SH-SY5Y (cell line): ENCODE results near the gene ARHGAP11A.

Source experiments
- GATA2 ChIP-seq: IDR thresholded peaks from 2 replicates; pipeline ENCODE4 v1.6.1; 2011; ENCODE audit warnings: mild to moderate bottlenecking, low read depth, low read length
- GATA3 ChIP-seq: IDR thresholded peaks from 2 replicates; pipeline ENCODE4 v1.6.1; 2011; ENCODE audit warnings: low read depth, mild to moderate bottlenecking, low read length, moderate library complexity

GRCh38 chr15:32682569-32682968 lies 67.3 kb downstream of the ARHGAP11A start:
- TF ChIP-seq GATA2, result no peak
- no peak for TF ChIP-seq GATA3
